Hepatocyte (in vitro differentiated cells): ENCODE results near the gene CARMIL1. TPM values are rescaled to one million over a fixed set of nuclear protein-coding genes. Genes with fewer than 3 reads are reported as not detected.
A peak's percentile ranks its signal among the peaks of the same experiment; 100 is the strongest.

Source experiments
- DNase-seq: peaks from one replicate; pipeline ENCODE4 v3.0.0-alpha.2; 2016; ENCODE audit warnings: low spot score
- H2AFZ ChIP-seq: fragments of 200-600 bp; sonication (generic); 2 replicates; pipeline ENCODE4 v1.6.0; 2016; ENCODE audit warnings: antibody characterized with exemption, mild to moderate bottlenecking
- H3K27ac ChIP-seq: fragments of 200-600 bp; sonication (generic); 2 replicates; pipeline ENCODE4 v1.5.1; 2016; ENCODE audit warnings: mild to moderate bottlenecking
- H3K27me3 ChIP-seq: fragments of 200-600 bp; sonication (generic); 2 replicates; pipeline ENCODE4 v1.6.1; 2016
- H3K36me3 ChIP-seq: fragments of 200-600 bp; sonication (generic); replicated peaks from 2 replicates; pipeline ENCODE4 v1.5.1; 2016; ENCODE audit warnings: low read depth; ENCODE audit not compliant: insufficient read depth
- H3K4me1 ChIP-seq: fragments of 200-600 bp; sonication (generic); 2 replicates; pipeline ENCODE4 v1.5.1; 2016; ENCODE audit warnings: mild to moderate bottlenecking, moderate library complexity; ENCODE audit not compliant: insufficient read depth
- H3K4me2 ChIP-seq: fragments of 200-600 bp; sonication (generic); 2 replicates; pipeline ENCODE4 v1.6.0; 2016
- H3K4me3 ChIP-seq: fragments of 200-600 bp; sonication (generic); 2 replicates; pipeline ENCODE4 v1.5.1; 2016; ENCODE audit warnings: mild to moderate bottlenecking
- H3K79me2 ChIP-seq: fragments of 200-600 bp; sonication (generic); 2 replicates; pipeline ENCODE4 v1.6.0; 2017; ENCODE audit warnings: mild to moderate bottlenecking
- H3K9me2 ChIP-seq: fragments of 200-600 bp; sonication (generic); replicated peaks from 2 replicates; pipeline ENCODE4 v1.6.0; 2017; ENCODE audit warnings: mild to moderate bottlenecking; ENCODE audit not compliant: insufficient read depth
- H3K9me3 ChIP-seq: fragments of 200-600 bp; sonication (generic); 2 replicates; pipeline ENCODE4 v1.5.1; 2016; ENCODE audit warnings: low read depth, mild to moderate bottlenecking
- H4K20me1 ChIP-seq: fragments of 200-600 bp; sonication (generic); 2 replicates; pipeline ENCODE4 v1.6.0; 2016; ENCODE audit warnings: mild to moderate bottlenecking; ENCODE audit not compliant: insufficient read depth, poor library complexity, severe bottlenecking
- EZH2 ChIP-seq: fragments of 200-600 bp; sonication (generic); IDR thresholded peaks from 2 replicates; pipeline ENCODE4 v1.6.1; 2016; ENCODE audit warnings: antibody characterized with exemption, mild to moderate bottlenecking, borderline replicate concordance
- EZH2phosphoT487 ChIP-seq: fragments of 200-600 bp; sonication (generic); IDR thresholded peaks from one replicate; pipeline ENCODE4 v1.6.1; 2018; ENCODE audit warnings: antibody characterized with exemption, mild to moderate bottlenecking, low read depth, moderate library complexity; ENCODE audit not compliant: unreplicated experiment, severe bottlenecking
- WGBS: methylation state at CpG from one replicate; pipeline ENCODE4 v1.1.6; 2016; ENCODE audit warnings: low lambda C conversion rate; ENCODE audit errors: missing lambda C conversion rate; 5-methylcytosine and 5-hydroxymethylcytosine counted together
- polyA plus RNA-seq: library from polyadenylated mRNA; unstranded; fragments of >200 nt; fragmentation: Nextera tagmentation; extraction: Ambion mirVana; gene quantifications from 2 replicates; pipeline ENCODE4 v1.2.1, GENCODE V29; 2016
- total RNA-seq: library from RNA; depleted of rRNA; stranded (reverse); fragments of >200 nt; gene quantifications from 2 replicates; pipeline ENCODE4 v1.2.3, GENCODE V29; 2014
- TF ChIP-seq, protein P1 (sequence below): fragments of 200-600 bp; sonication (generic); IDR thresholded peaks from 2 replicates; pipeline ENCODE4 v1.5.1; 2016; ENCODE audit warnings: antibody characterized with exemption, mild to moderate bottlenecking; ENCODE audit not compliant: poor library complexity

CARMIL1 gene
- total and polyA plus RNA-seq, 2 experiments from 2014 or later = 19.5 to 40.6 TPM

DNA sequence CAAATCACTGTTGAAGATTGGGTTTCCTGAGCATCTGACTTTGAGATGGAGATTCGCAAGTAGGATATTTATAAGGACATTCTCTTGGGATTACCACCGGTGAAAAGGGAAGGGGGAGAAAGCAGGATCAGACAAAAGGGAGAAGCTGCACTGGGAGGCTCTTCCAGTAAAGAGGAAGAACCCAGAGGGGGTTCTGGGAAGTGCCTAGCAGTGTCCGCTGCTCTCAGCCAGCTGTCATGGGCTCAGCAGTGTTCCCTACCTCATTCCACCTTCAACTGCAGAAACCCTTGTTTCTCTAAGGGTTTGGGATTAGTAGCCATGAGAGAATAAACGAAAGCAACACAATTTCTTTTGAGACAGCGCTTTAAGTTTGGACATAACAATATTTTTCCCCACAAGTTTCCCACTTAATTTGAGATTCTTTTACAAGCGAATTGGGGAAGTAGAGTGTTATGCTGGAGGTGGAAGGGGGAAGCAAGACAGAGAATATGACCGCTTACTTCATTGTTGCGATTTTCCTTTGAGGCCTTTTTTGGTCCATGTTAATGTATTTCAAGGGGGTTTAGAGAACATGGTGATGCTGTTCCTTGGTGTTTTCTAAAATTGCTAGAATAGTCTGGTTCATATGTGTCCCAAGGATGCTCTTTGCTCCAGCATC is 218.3 kb downstream of the CARMIL1 start:
- TF ChIP-seq, protein P1, sequence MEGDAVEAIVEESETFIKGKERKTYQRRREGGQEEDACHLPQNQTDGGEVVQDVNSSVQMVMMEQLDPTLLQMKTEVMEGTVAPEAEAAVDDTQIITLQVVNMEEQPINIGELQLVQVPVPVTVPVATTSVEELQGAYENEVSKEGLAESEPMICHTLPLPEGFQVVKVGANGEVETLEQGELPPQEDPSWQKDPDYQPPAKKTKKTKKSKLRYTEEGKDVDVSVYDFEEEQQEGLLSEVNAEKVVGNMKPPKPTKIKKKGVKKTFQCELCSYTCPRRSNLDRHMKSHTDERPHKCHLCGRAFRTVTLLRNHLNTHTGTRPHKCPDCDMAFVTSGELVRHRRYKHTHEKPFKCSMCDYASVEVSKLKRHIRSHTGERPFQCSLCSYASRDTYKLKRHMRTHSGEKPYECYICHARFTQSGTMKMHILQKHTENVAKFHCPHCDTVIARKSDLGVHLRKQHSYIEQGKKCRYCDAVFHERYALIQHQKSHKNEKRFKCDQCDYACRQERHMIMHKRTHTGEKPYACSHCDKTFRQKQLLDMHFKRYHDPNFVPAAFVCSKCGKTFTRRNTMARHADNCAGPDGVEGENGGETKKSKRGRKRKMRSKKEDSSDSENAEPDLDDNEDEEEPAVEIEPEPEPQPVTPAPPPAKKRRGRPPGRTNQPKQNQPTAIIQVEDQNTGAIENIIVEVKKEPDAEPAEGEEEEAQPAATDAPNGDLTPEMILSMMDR = no peak
- TF ChIP-seq EZH2phosphoT487 = no peak
- no peak for TF ChIP-seq EZH2
- Histone ChIP-seq H3K4me3 (no peak overlapping the region), H3K27me3 (no peaks in the 10 kb centered on the region), H3K9me3 (no peaks in the 10 kb centered on the region), H3K9me2 (no peaks in the 10 kb centered on the region), H3K79me2 (no peaks in the 10 kb centered on the region), H3K4me2 (no peak overlapping the region), H3K4me1 (peaks cover 11% of the 10 kb centered on the region), H3K27ac (no peak overlapping the region), H2AFZ (no peak overlapping the region), H4K20me1 (no peaks in the 10 kb centered on the region), H3K36me3 (no peaks in the 10 kb centered on the region)
- WGBS = 89% methylated on average over 8 of the region's 8 CpGs
- DNase-seq = no peak

DNA sequence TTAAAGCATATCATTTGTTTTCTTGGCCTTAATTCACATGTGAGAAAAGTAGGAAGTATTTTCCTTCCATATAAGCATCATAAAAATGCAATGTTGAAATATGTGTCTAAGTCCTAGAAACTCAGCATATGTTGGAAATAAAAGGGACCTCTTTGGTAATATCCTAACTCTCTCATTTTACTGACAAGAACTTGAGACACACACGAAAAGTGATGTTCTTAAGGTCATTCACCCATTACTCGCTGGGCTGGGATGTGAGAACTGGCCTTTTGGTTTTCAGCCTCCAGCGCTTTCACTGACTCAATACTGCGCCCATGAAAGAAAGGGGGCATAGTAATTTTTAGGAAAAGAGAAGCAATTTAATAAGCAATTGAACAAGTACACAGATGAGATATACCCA is 219.3 kb downstream of the CARMIL1 start:
- no peaks in the 10 kb centered on the region for H3K79me2 ChIP-seq
- H3K27me3 ChIP-seq = no peaks in the 10 kb centered on the region
- no peak overlapping the region for H2AFZ ChIP-seq
- WGBS = 88% methylated on average over 4 of the region's 4 CpGs
- no peak for DNase-seq
- H3K36me3 ChIP-seq = no peaks in the 10 kb centered on the region
- H3K4me3 ChIP-seq = no peak overlapping the region
- no peaks in the 10 kb centered on the region for H3K9me2 ChIP-seq
- H3K9me3 ChIP-seq = no peaks in the 10 kb centered on the region
- TF ChIP-seq EZH2phosphoT487 = no peak
- TF ChIP-seq, protein P1 = no peak
- TF ChIP-seq EZH2 = no peak
- H4K20me1 ChIP-seq = no peaks in the 10 kb centered on the region
- H3K27ac ChIP-seq = no peak overlapping the region
- H3K4me2 ChIP-seq = no peak overlapping the region
- H3K4me1 ChIP-seq = peaks cover 11% of the 10 kb centered on the region

DNA sequence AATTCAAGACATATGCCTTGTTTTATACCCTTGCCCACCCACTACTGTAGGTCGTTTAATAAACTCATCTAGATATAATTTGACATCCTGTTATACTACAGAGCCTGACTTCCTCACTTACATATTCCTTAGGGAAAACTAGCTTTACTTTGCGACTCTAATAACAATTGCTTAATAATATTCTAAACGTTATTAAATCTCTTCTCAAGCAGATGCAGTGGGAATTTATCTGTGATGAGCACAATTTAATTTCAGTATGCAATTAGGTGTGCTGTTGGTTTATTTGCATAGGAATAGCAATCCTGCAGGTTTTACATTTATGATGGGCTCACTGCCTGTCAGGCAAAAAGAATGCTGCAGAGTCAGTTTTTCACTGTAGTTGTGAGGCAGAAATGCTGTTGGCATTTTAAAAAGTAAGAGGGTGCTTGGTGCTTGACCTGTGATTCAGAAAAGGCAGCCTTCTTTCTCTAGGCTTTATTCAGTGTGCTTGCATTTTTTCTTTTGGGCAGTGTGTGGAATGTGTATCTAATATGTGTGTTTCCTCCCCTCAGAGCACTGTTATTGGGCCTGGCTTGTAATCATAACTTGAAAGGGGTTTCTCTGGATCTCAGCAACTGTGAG is 220.6 kb downstream of the CARMIL1 start:
- Histone ChIP-seq H3K4me2 (peak overlapping the region; percentile 27), H3K27ac (peak overlapping the region; percentile 57), H3K36me3 (no peaks in the 10 kb centered on the region), H3K9me3 (no peaks in the 10 kb centered on the region), H3K4me1 (peaks cover 11% of the 10 kb centered on the region), H3K27me3 (no peaks in the 10 kb centered on the region), H2AFZ (no peak overlapping the region), H3K9me2 (no peaks in the 10 kb centered on the region), H3K79me2 (no peaks in the 10 kb centered on the region), H4K20me1 (no peaks in the 10 kb centered on the region), H3K4me3 (no peak overlapping the region)
- whole genome bisulfite sequencing = 62% methylated on average over 3 of the region's 3 CpGs
- peak; percentile 33 for DNase-seq
- TF ChIP-seq, protein P1 = no peak
- TF ChIP-seq EZH2phosphoT487 (no peak), EZH2 (no peak)
